Astrocyte (in vitro differentiated cells and primary cell): Measurements from ENCODE around the gene FBLN1. TPM values are rescaled to one million over a fixed set of nuclear protein-coding genes. Genes with fewer than 3 reads are reported as not detected.

Experiments used
- DNase-seq: peaks from one replicate; pipeline ENCODE4 v3.0.0-alpha.2; 2010; ENCODE audit warnings: low read depth
- FAIRE-seq: peaks from 2 replicates; lab custom pipeline; 2011; peaks lifted over from hg19 to GRCh38; lab: Jason Lieb, UNC
- H2AFZ ChIP-seq: 2 replicates; pipeline ENCODE4 v1.6.0; 2012; ENCODE audit warnings: low read depth, low read length, inconsistent platforms
- H3K27ac ChIP-seq: 2 replicates; pipeline ENCODE4 v1.5.1; 2011; ENCODE audit warnings: low read depth, low read length, inconsistent platforms
- H3K27me3 ChIP-seq: 2 replicates; pipeline ENCODE4 v1.6.0; 2011; ENCODE audit warnings: low read length, inconsistent platforms; ENCODE audit not compliant: insufficient read depth
- H3K36me3 ChIP-seq: 2 replicates; pipeline ENCODE4 v1.5.1; 2011; ENCODE audit warnings: low read length, inconsistent platforms; ENCODE audit not compliant: insufficient read depth
- H3K4me1 ChIP-seq: 2 replicates; pipeline ENCODE4 v1.5.1; 2011; ENCODE audit warnings: low read length, inconsistent platforms; ENCODE audit not compliant: insufficient read depth
- H3K4me2 ChIP-seq: 2 replicates; pipeline ENCODE4 v1.6.0; 2012; ENCODE audit warnings: low read length, inconsistent platforms
- H3K4me3 ChIP-seq: 2 replicates; pipeline ENCODE4 v1.5.1; 2011; ENCODE audit warnings: low read depth, mild to moderate bottlenecking, low read length, inconsistent platforms; ENCODE audit not compliant: insufficient read depth
- H3K79me2 ChIP-seq: 2 replicates; pipeline ENCODE4 v1.6.0; 2012; ENCODE audit warnings: mild to moderate bottlenecking, low read length, inconsistent platforms; ENCODE audit not compliant: insufficient read depth
- H3K9ac ChIP-seq: 2 replicates; pipeline ENCODE4 v1.6.0; 2012; ENCODE audit warnings: mild to moderate bottlenecking, low read length, inconsistent platforms
- H3K9me3 ChIP-seq: 2 replicates; pipeline ENCODE4 v1.5.1; 2012; ENCODE audit warnings: low read depth, mild to moderate bottlenecking, low read length, inconsistent platforms; ENCODE audit not compliant: insufficient read depth
- H4K20me1 ChIP-seq: 2 replicates; pipeline ENCODE4 v1.6.0; 2012; ENCODE audit warnings: low read length, inconsistent platforms; ENCODE audit not compliant: insufficient read depth
- H3K27ac Mint-ChIP-seq: one replicate; pipeline ENCODE4 v1.8.0; 2021; ENCODE audit warnings: mild to moderate bottlenecking, mixed read lengths; ENCODE audit not compliant: unreplicated experiment
- H3K27me3 Mint-ChIP-seq: one replicate; pipeline ENCODE4 v1.8.0; 2021; ENCODE audit warnings: low read depth, mixed read lengths; ENCODE audit not compliant: unreplicated experiment
- H3K36me3 Mint-ChIP-seq: one replicate; pipeline ENCODE4 v1.8.0; 2021; ENCODE audit warnings: low read depth, mixed read lengths; ENCODE audit not compliant: unreplicated experiment
- H3K4me1 Mint-ChIP-seq: one replicate; pipeline ENCODE4 v1.8.0; 2021; ENCODE audit warnings: low read depth, mixed read lengths; ENCODE audit not compliant: unreplicated experiment
- H3K4me3 Mint-ChIP-seq: one replicate; pipeline ENCODE4 v1.8.0; 2021; ENCODE audit warnings: mild to moderate bottlenecking, moderate library complexity, mixed read lengths; ENCODE audit not compliant: unreplicated experiment
- H3K9me3 Mint-ChIP-seq: one replicate; pipeline ENCODE4 v1.8.0; 2021; ENCODE audit warnings: mild to moderate bottlenecking, mixed read lengths; ENCODE audit not compliant: unreplicated experiment
- CTCF ChIP-seq: IDR thresholded peaks from 2 replicates; pipeline ENCODE4 v1.5.1; 2011; ENCODE audit warnings: low read depth, mild to moderate bottlenecking, inconsistent platforms, low read length, moderate library complexity; ENCODE audit not compliant: insufficient read depth
- EZH2 ChIP-seq: IDR thresholded peaks from 2 replicates; pipeline ENCODE4 v1.6.1; 2012; ENCODE audit warnings: mild to moderate bottlenecking, low read length, inconsistent platforms; ENCODE audit not compliant: insufficient read depth
- total RNA-seq: library from RNA; stranded (reverse); gene quantifications from 2 replicates; pipeline ENCODE4 v1.2.1, GENCODE V29; 2021

FBLN1 gene
- total RNA-seq, 1 donor from 2014 or later, result 69.2 TPM

GRCh38 chr22:45575607-45576272, 73.1 kb downstream of the FBLN1 start:
- H3K79me2 ChIP-seq, result no peaks in the 10 kb centered on the region
- H3K4me2 ChIP-seq, result no peak overlapping the region
- H3K4me1 ChIP-seq, result no peaks in the 10 kb centered on the region
- no peak overlapping the region for H3K27ac Mint-ChIP-seq
- no peak overlapping the region for H3K4me3 ChIP-seq
- H3K27me3 Mint-ChIP-seq, result peaks cover 37% of the 10 kb centered on the region
- H3K4me3 Mint-ChIP-seq, result no peak overlapping the region
- no peaks in the 10 kb centered on the region for H3K36me3 ChIP-seq
- H2AFZ ChIP-seq, result no peak overlapping the region
- H3K36me3 Mint-ChIP-seq, result peaks cover 2% of the 10 kb centered on the region
- H3K9ac ChIP-seq, result no peak overlapping the region
- FAIRE-seq (no peak), DNase-seq (no peak)
- no peaks in the 10 kb centered on the region for H3K4me1 Mint-ChIP-seq
- H4K20me1 ChIP-seq, result peaks cover 9% of the 10 kb centered on the region
- H3K9me3 ChIP-seq, result peaks cover 4% of the 10 kb centered on the region
- no peak overlapping the region for H3K27ac ChIP-seq
- peaks cover 2% of the 10 kb centered on the region for H3K9me3 Mint-ChIP-seq
- no peak for TF ChIP-seq CTCF
- no peak for TF ChIP-seq EZH2
- H3K27me3 ChIP-seq, result no peaks in the 10 kb centered on the region

- DNase-seq (no peak), FAIRE-seq (no peak)
- Histone ChIP-seq H3K27ac (no peak overlapping the region), H3K27me3 (no peaks in the 10 kb centered on the region), H2AFZ (no peak overlapping the region), H3K79me2 (no peaks in the 10 kb centered on the region), H3K9me3 (peaks cover 4% of the 10 kb centered on the region), H3K4me1 (no peaks in the 10 kb centered on the region), H4K20me1 (peaks cover 9% of the 10 kb centered on the region), H3K4me2 (no peak overlapping the region), H3K4me3 (no peak overlapping the region), H3K9ac (no peak overlapping the region), H3K36me3 (no peaks in the 10 kb centered on the region)
- H3K4me3 Mint-ChIP-seq, result no peak overlapping the region
- H3K27ac Mint-ChIP-seq, result no peak overlapping the region
- peaks cover 37% of the 10 kb centered on the region for H3K27me3 Mint-ChIP-seq
- no peaks in the 10 kb centered on the region for H3K4me1 Mint-ChIP-seq
- peaks cover 2% of the 10 kb centered on the region for H3K36me3 Mint-ChIP-seq
- TF ChIP-seq CTCF (no peak), EZH2 (no peak)
- H3K9me3 Mint-ChIP-seq, result no peaks in the 10 kb centered on the region
These were observed 73.6 kb downstream of the FBLN1 start for GRCh38 chr22:45576273-45576625.

- Histone ChIP-seq H4K20me1 (peaks cover 9% of the 10 kb centered on the region), H3K9me3 (peaks cover 4% of the 10 kb centered on the region), H3K4me3 (no peak overlapping the region), H3K4me2 (no peak overlapping the region), H2AFZ (no peak overlapping the region), H3K4me1 (no peaks in the 10 kb centered on the region), H3K9ac (no peak overlapping the region), H3K36me3 (no peaks in the 10 kb centered on the region), H3K27ac (no peak overlapping the region), H3K79me2 (no peaks in the 10 kb centered on the region), H3K27me3 (no peaks in the 10 kb centered on the region)
- peaks cover 2% of the 10 kb centered on the region for H3K36me3 Mint-ChIP-seq
- H3K27me3 Mint-ChIP-seq, result peaks cover 37% of the 10 kb centered on the region
- TF ChIP-seq CTCF (no peak), EZH2 (no peak)
- no peak overlapping the region for H3K27ac Mint-ChIP-seq
- no peak for DNase-seq
- H3K4me3 Mint-ChIP-seq, result no peak overlapping the region
- no peak for FAIRE-seq
- H3K9me3 Mint-ChIP-seq, result no peaks in the 10 kb centered on the region
- H3K4me1 Mint-ChIP-seq, result no peaks in the 10 kb centered on the region
These were observed 74.2 kb downstream of the FBLN1 start for GRCh38 chr22:45576730-45577464.
